DMS153 treated with DMSO at 0.1 percent for 48 hours (cell line): ENCODE results near the gene PIK3C2A.

Experiments used
- DNase-seq: peaks from one replicate; lab custom pipeline; 2025; ENCODE audit not compliant: unreplicated experiment; lab: John Stamatoyannopoulos, UW

The PIK3C2A gene

GRCh38 chr11:17218403-17218802, 10.6 kb upstream of the PIK3C2A start:
- DNase-seq = no peak

GRCh38 chr11:17217401-17217800, 9.6 kb upstream of the PIK3C2A start:
- DNase-seq = no peak

- no peak for DNase-seq
Measured at GRCh38 chr11:17214338-17214737, 6.6 kb upstream of the PIK3C2A start.

- no peak for DNase-seq
Measured at GRCh38 chr11:17211286-17211685, 3.5 kb upstream of the PIK3C2A start.

GRCh38 chr11:17209939-17210245, 2.1 kb upstream of the PIK3C2A start:
- DNase-seq = no peak

- DNase-seq = peak; percentile 51
Measured at GRCh38 chr11:17208257-17208999, 642 bp upstream of the PIK3C2A start.

- no peak for DNase-seq
Measured at GRCh38 chr11:17206463-17206862, 1.3 kb downstream of the PIK3C2A start.

- no peak for DNase-seq
Measured at GRCh38 chr11:17197431-17197898, 10.3 kb downstream of the PIK3C2A start.

- DNase-seq = no peak
Measured at GRCh38 chr11:17188675-17189074, 19.1 kb downstream of the PIK3C2A start.

GRCh38 chr11:17186932-17187692, 20.7 kb downstream of the PIK3C2A start:
- no peak for DNase-seq

- DNase-seq = no peak
Measured at GRCh38 chr11:17185938-17186337, 21.8 kb downstream of the PIK3C2A start.

- no peak for DNase-seq
Measured at GRCh38 chr11:17184882-17185587, 22.8 kb downstream of the PIK3C2A start.

GRCh38 chr11:17183836-17184235, 23.9 kb downstream of the PIK3C2A start:
- no peak for DNase-seq

GRCh38 chr11:17179970-17180369, 27.8 kb downstream of the PIK3C2A start:
- no peak for DNase-seq

GRCh38 chr11:17173332-17173731, 34.5 kb downstream of the PIK3C2A start:
- no peak for DNase-seq

- DNase-seq = no peak
Measured at GRCh38 chr11:17171916-17172315, 35.9 kb downstream of the PIK3C2A start.

- no peak for DNase-seq
Measured at GRCh38 chr11:17171343-17171742, 36.4 kb downstream of the PIK3C2A start.

GRCh38 chr11:17169876-17170275, 37.9 kb downstream of the PIK3C2A start:
- no peak for DNase-seq

GRCh38 chr11:17165247-17165890, 42.4 kb downstream of the PIK3C2A start:
- DNase-seq = no peak

GRCh38 chr11:17164361-17165246, 43.2 kb downstream of the PIK3C2A start:
- no peak for DNase-seq
